ENCODE results near the gene DNAH8. TPM values are rescaled to one million over a fixed set of nuclear protein-coding genes. Genes with fewer than 3 reads are reported as not detected.

DNAH8 gene
- total RNA-seq, 1 experiment from 2014 or later, result not detected

- Histone ChIP-seq H3K9me3 (ENCODE audit: insufficient read depth, low read depth) (no peaks in the 10 kb centered on the region), H4K20me1 (ENCODE audit: insufficient read depth) (no peaks in the 10 kb centered on the region), H3K79me2 (ENCODE audit: low read depth) (no peaks in the 10 kb centered on the region), H2AFZ (no peak overlapping the region), H3K9me2 (ENCODE audit: insufficient read depth) (no peaks in the 10 kb centered on the region), H3K36me3 (ENCODE audit: low read depth) (no peaks in the 10 kb centered on the region), H3K27ac (no peak overlapping the region), H3F3A (ENCODE audit: insufficient read depth, low read depth) (no peaks in the 10 kb centered on the region), H3K4me3 (no peak overlapping the region), H3K27me3 (ENCODE audit: insufficient read depth, low read depth) (peaks cover 4% of the 10 kb centered on the region; the same call in 1 of the 2 replicates), H3K4me2 (no peak overlapping the region), H3K4me1 (replicated peaks; ENCODE audit: insufficient read depth) (no peaks in the 10 kb centered on the region)
- no TSS peak for BruUV-seq (replicated peaks)
- ChIA-PET CTCF (no interaction called here), POLR2A (ENCODE audit: unreplicated experiment) (no interaction called here)
- TF ChIP-seq, protein P1, sequence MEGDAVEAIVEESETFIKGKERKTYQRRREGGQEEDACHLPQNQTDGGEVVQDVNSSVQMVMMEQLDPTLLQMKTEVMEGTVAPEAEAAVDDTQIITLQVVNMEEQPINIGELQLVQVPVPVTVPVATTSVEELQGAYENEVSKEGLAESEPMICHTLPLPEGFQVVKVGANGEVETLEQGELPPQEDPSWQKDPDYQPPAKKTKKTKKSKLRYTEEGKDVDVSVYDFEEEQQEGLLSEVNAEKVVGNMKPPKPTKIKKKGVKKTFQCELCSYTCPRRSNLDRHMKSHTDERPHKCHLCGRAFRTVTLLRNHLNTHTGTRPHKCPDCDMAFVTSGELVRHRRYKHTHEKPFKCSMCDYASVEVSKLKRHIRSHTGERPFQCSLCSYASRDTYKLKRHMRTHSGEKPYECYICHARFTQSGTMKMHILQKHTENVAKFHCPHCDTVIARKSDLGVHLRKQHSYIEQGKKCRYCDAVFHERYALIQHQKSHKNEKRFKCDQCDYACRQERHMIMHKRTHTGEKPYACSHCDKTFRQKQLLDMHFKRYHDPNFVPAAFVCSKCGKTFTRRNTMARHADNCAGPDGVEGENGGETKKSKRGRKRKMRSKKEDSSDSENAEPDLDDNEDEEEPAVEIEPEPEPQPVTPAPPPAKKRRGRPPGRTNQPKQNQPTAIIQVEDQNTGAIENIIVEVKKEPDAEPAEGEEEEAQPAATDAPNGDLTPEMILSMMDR (conservative IDR thresholded peaks at IDR 0.05), result no peak
- TF ChIP-seq EZH2 (IDR thresholded peaks at IDR 0.05; ENCODE audit: low read depth), result no peak
- intact Hi-C loops (cut with micrococcal nuclease; ENCODE audit: unreplicated experiment), result no loop called here
- DNase-seq, result no peak
Observed at GRCh38 chr6:38814761-38815160, 99.7 kb downstream of the DNAH8 start.

DNA sequence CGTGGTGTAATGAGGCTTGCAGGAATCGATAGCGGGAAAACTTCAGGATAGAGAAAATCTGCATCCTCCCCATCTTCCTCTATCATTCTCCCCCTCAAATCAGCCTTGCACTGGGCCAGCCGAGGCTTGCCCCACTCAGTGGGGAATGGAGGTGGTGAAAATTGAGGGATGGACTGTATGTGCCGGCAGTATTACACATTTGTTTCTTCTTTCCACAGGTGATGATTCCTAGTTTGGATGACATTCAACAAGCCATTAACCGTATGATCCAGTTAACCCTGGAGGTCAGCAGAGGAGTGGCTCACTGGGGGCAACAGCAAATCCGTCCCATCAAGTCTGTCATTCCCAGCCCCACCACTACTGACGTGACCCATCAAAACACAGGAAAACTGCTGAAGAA, 100.1 kb downstream of the DNAH8 start:
- H3F3A ChIP-seq (ENCODE audit: insufficient read depth, low read depth), result no peaks in the 10 kb centered on the region
- H3K9me3 ChIP-seq (ENCODE audit: insufficient read depth, low read depth), result no peaks in the 10 kb centered on the region
- no peaks in the 10 kb centered on the region for H3K9me2 ChIP-seq (ENCODE audit: insufficient read depth)
- H3K4me1 ChIP-seq (replicated peaks; ENCODE audit: insufficient read depth), result no peaks in the 10 kb centered on the region
- H4K20me1 ChIP-seq (ENCODE audit: insufficient read depth), result no peaks in the 10 kb centered on the region
- H3K4me3 ChIP-seq, result no peak overlapping the region
- intact Hi-C loops (cut with micrococcal nuclease; ENCODE audit: unreplicated experiment), result no loop called here
- no peak for DNase-seq
- POLR2A ChIA-PET (ENCODE audit: unreplicated experiment), result no interaction called here
- CTCF ChIA-PET, result no interaction called here
- no peaks in the 10 kb centered on the region for H3K36me3 ChIP-seq (ENCODE audit: low read depth)
- H3K4me2 ChIP-seq, result no peak overlapping the region
- BruUV-seq (replicated peaks), result no TSS peak
- H2AFZ ChIP-seq, result no peak overlapping the region
- TF ChIP-seq, protein P1 (conservative IDR thresholded peaks at IDR 0.05), result no peak
- TF ChIP-seq EZH2 (IDR thresholded peaks at IDR 0.05; ENCODE audit: low read depth), result no peak
- H3K27ac ChIP-seq, result no peak overlapping the region
- H3K27me3 ChIP-seq (ENCODE audit: insufficient read depth, low read depth), result peaks cover 4% of the 10 kb centered on the region; the same call in 1 of the 2 replicates
- no peaks in the 10 kb centered on the region for H3K79me2 ChIP-seq (ENCODE audit: low read depth)

DNA sequence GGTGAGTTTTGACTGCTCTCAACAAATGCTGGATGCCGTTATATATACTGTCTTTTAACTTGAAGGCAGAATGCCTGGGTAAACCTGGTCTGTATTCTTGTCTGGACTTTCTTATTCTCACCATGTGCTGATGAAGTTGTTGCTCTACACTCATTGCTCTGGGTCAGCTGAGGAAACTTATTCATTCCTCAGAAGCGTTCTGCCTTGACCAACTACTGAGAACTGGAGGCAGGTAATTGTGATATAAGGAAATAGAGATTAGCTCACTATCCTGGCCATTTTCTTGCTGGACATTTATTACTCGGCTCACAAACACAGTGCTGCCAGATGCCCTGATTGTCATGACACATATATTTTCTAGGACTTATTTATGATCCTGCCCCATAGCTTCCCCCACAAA, 103.6 kb downstream of the DNAH8 start:
- ChIA-PET CTCF (no interaction called here), POLR2A (ENCODE audit: unreplicated experiment) (no interaction called here)
- Histone ChIP-seq H4K20me1 (ENCODE audit: insufficient read depth) (no peaks in the 10 kb centered on the region), H2AFZ (no peak overlapping the region), H3F3A (ENCODE audit: insufficient read depth, low read depth) (no peaks in the 10 kb centered on the region), H3K9me3 (ENCODE audit: insufficient read depth, low read depth) (no peaks in the 10 kb centered on the region), H3K27me3 (ENCODE audit: insufficient read depth, low read depth) (0 out of 2 replicates have a peak, but pooled peaks cover 4% of the 10 kb centered on the region), H3K36me3 (ENCODE audit: low read depth) (no peaks in the 10 kb centered on the region), H3K79me2 (ENCODE audit: low read depth) (no peaks in the 10 kb centered on the region), H3K4me1 (replicated peaks; ENCODE audit: insufficient read depth) (no peaks in the 10 kb centered on the region), H3K4me3 (no peak overlapping the region), H3K9me2 (ENCODE audit: insufficient read depth) (no peaks in the 10 kb centered on the region), H3K4me2 (no peak overlapping the region), H3K27ac (no peak overlapping the region)
- DNase-seq, result no peak
- intact Hi-C loops (cut with micrococcal nuclease; ENCODE audit: unreplicated experiment), result no loop called here
- no peak for TF ChIP-seq EZH2 (IDR thresholded peaks at IDR 0.05; ENCODE audit: low read depth)
- TF ChIP-seq, protein P1 (conservative IDR thresholded peaks at IDR 0.05), result no peak
- no TSS peak for BruUV-seq (replicated peaks)

Measured in PC-9 (cell line).